Measurements from ENCODE around the gene IGFLR1. TPM values are rescaled to one million over a fixed set of nuclear protein-coding genes. Genes with fewer than 3 reads are reported as not detected.

Gene IGFLR1
- total RNA-seq, 4 donors from 2014 or later, result 4.8 to 25.5 (median 10.7) TPM

DNA sequence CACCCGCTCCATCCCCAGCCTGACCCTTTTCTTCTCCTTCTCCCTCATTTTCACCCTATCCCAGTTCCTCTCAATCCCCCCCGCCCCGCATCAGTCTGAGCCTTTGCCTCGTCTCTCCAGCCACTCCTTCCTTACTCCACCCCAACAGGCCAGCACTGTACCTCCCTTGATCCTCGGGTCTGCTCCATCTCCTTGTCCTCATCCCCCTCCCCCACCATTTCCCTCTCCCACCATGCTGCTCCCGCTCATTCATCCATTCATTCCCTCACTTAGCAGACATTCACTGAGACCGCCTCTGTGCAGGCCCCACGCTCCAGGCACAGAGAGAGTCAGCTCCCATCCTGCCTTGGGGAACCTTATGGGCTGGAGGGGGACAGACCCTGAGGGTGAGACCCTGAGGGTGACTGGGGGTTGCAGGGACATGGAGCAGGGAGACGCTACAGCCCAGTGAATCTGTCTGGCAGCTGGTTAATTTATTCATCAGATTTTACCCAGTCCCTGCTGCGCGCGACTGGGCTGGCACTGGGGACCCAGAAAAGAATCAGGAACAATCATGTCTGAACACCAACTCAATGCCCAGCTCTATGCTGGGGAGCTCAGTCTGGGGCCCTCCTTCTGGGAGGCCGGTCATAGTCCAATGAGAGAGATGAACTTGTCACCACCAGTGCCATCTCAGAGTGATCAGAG, 34.0 kb upstream of the IGFLR1 start:
- DNase-seq (ENCODE audit: low spot score in 2 of 2), result no peak
- H3K36me3 ChIP-seq, result peaks cover 0 to 39% (median 0%) of the 10 kb centered on the region in 3 donors
- TF ChIP-seq EP300 (IDR thresholded peaks at IDR 0.05), result no peak
- no peak for TF ChIP-seq CTCF (IDR thresholded peaks at IDR 0.05)
- no peak for TF ChIP-seq POLR2A (IDR thresholded peaks at IDR 0.05)
- H3K9me3 ChIP-seq, result no peaks in the 10 kb centered on the region
- H3K4me1 ChIP-seq, result peaks cover 0 to 30% (median 19%) of the 10 kb centered on the region in 4 donors
- H3K27me3 ChIP-seq, result no peaks in the 10 kb centered on the region
- H3K27ac ChIP-seq, result peak overlapping the region in 3 of 4 donors; percentile 60 to 87 (median 63)
- whole genome bisulfite sequencing, 2 donors, result 36 to 42% methylated on average over 13 of the region's 13 CpGs
- H3K4me3 ChIP-seq, result peak overlapping the region; percentile 82 to 98 (median 88)

DNA sequence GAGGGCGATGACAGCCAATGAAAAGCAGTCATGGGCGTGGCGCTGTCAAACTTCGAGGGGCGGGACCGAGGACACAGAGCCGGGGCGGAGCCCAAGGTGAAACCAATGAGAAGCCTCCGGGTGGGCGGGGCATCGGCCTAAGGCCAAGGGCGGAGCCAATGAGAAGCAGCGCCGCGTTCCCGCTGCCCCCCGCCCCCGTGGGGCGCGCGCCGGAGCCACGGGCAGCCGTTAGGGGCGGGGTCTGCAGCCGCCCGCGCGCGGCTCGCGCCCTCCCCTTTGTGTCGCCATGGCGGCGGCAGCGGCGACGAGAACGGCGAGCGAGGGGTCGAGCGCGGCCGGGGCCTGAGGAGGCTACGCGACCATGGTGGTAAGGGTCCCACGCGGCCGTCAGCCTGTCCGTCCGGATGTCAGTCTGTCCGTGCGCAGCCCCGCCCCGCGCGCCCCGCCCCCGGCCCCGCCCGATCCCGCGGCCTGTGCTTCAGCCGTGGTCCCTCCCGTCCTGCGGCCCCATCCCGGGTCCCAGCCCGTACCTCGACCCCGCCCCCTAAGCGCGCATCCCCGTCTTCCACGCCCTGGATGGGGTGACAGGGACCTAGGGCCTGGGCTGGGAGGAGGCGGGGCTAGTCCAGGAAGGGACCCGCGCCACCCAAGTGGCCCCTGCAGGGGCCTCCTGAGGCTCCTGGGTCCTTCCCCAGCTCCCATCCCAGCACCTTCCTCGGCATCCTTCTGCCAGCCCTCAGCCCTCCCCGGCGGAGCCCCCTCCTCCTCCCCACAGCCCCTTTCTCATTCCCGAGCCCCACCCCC, 33.2 kb upstream of the IGFLR1 start, which contains the start of gene ARHGAP33:
Gene ARHGAP33 (plus strand): TSS at position 267 of the 804 bp plus-strand sequence. CDS start 95 bp downstream, at position 362.
- TF ChIP-seq EP300 (IDR thresholded peaks at IDR 0.05) (no peak), CTCF (IDR thresholded peaks at IDR 0.05) (peak in 1 of 5 experiments; percentile 17), POLR2A (IDR thresholded peaks at IDR 0.05) (peak in 1 of 2 donors; percentile 24)
- Histone ChIP-seq H3K9me3 (no peaks in the 10 kb centered on the region), H3K27me3 (no peaks in the 10 kb centered on the region), H3K4me1 (peaks cover 0 to 30% (median 19%) of the 10 kb centered on the region in 4 donors), H3K36me3 (peaks cover 0 to 32% (median 0%) of the 10 kb centered on the region in 3 donors), H3K27ac (peak within 1 kb of the TSS in 3 of 4 donors; percentile 60 to 87 (median 63)), H3K4me3 (peak within 1 kb of the TSS; percentile 82 to 98 (median 88))
- DNase-seq (ENCODE audit: low spot score in 2 of 2), result peak; percentile 99 to 100
- 0 to 2% methylated on average over 25 to 31 of the region's 82 CpGs for WGBS, 2 donors

GRCh38 chr19:35775046-35775297, 32.7 kb upstream of the IGFLR1 start:
- Histone ChIP-seq H3K27me3 (no peaks in the 10 kb centered on the region), H3K27ac (no peak overlapping the region), H3K4me1 (peaks cover 0 to 30% (median 19%) of the 10 kb centered on the region in 4 donors), H3K9me3 (no peaks in the 10 kb centered on the region), H3K4me3 (peak overlapping the region; percentile 15 to 98 (median 84)), H3K36me3 (peaks cover 0 to 26% (median 0%) of the 10 kb centered on the region in 3 donors)
- no peak for TF ChIP-seq POLR2A (IDR thresholded peaks at IDR 0.05)
- TF ChIP-seq EP300 (IDR thresholded peaks at IDR 0.05), result no peak
- no peak for TF ChIP-seq CTCF (IDR thresholded peaks at IDR 0.05)
- no peak for DNase-seq (ENCODE audit: low spot score in 2 of 2)
- WGBS, 2 donors, result 26 to 32% methylated on average over 8 to 9 of the region's 9 CpGs

DNA sequence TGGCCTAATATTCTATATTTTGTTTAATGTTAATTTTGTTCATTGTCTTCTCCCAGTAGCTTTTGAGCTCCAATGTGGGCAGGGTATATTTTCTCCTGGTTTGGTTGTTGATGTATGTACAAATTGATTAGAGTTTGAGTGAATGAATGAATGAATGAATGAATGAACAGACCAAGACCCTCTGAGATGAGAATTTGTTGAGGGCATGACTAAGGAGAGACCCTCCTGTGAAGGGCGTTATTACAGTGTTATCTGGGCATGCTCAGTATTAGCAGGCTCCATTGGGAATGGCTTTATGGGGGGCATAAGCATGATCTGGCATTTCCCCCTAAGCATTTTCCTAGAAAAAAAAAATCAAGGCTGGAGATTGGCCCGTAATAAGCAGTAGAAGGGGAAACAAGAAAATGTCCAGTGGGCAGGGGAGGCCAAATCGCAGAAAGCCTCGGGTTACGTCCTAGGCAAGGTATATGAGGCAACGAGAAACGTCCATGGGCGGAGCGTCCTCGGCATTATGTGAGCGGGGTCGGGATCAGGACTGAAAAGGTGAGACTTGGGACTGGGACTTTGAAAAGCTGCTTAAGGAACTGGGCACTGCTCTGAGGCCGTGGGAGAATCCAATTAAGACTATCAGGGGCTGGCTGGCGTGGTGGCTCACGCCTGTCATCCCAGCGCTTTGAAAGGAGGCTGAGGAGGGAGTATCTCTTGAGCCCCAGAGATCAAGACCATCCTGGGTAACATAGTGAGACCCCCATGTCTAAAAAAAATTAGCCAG, 32.2 kb upstream of the IGFLR1 start:
- Histone ChIP-seq H3K27me3 (no peaks in the 10 kb centered on the region), H3K27ac (no peak overlapping the region), H3K4me3 (peak overlapping the region; percentile 15 to 98 (median 84)), H3K9me3 (no peaks in the 10 kb centered on the region), H3K36me3 (peaks cover 0 to 25% (median 0%) of the 10 kb centered on the region in 3 donors), H3K4me1 (peaks cover 0 to 30% (median 19%) of the 10 kb centered on the region in 4 donors)
- DNase-seq (ENCODE audit: low spot score in 2 of 2), result no peak
- WGBS, 2 donors, result 50 to 51% methylated on average over 13 to 16 of the region's 16 CpGs
- TF ChIP-seq EP300 (IDR thresholded peaks at IDR 0.05) (no peak), POLR2A (IDR thresholded peaks at IDR 0.05) (no peak), CTCF (IDR thresholded peaks at IDR 0.05) (no peak)

Data from tibial nerve (tissue), 4 donors.